Measurements from ENCODE around the gene CD2.
A peak's percentile ranks its signal among the peaks of the same experiment; 100 is the strongest.

CD2 gene

DNA sequence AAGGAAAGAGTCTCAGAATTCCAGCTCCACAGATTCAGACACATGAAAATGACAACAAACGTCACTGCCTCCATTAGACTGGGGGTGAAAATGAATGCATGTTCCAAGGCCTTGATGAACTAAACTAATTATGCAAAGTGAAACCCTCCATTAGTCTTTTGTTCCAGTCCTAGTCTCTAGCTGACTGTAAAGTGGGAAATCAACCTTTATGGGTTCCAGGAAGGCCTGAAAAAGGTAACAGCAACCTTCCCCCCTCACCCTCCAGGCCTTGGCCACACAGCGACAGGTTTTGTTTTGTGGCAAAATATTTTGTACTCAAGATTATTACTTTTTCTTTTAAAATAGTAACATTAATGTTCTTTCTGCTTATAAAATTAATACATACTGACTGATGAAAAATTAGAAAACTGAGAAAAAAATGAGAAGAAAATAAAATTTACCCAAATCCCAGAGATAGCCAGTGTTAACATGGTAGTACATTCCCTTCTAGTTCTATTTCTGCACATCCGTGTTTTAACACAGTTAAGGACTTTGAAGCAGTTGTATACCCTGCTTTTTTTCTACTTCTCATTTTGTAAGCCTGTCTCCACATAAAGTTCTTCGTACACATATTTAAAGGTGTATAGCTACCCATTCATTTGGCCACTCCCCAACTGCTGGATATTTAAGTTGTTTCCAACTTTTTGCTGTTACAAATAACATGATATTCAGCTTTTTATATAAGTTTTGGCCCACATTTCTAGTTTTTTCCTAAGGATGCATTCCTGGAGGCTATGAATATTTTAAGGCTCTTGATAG is 60.9 kb downstream of the CD2 start:
- no peaks in the 10 kb centered on the region for H3K36me3 ChIP-seq (ENCODE audit: insufficient read depth, low read length)
- H3K9me2 ChIP-seq (replicated peaks; ENCODE audit: low read depth, low read length) = no peaks in the 10 kb centered on the region
- no peaks in the 10 kb centered on the region for H3F3A ChIP-seq (ENCODE audit: low read depth)
- H3K4me1 ChIP-seq (ENCODE audit: insufficient read depth, low read length, poor library complexity, severe bottlenecking) = peaks cover 8% of the 10 kb centered on the region
- H4K20me1 ChIP-seq (ENCODE audit: insufficient read depth, low read length, poor library complexity, severe bottlenecking) = no peaks in the 10 kb centered on the region
- H3K9me3 ChIP-seq (ENCODE audit: insufficient read depth, low read depth, low read length) = 0 out of 2 replicates have a peak, but pooled peaks cover 4% of the 10 kb centered on the region
- H3K4me3 ChIP-seq (ENCODE audit: low read length, poor library complexity, severe bottlenecking) = no peak overlapping the region
- H3K27me3 ChIP-seq (ENCODE audit: insufficient read depth, low read length, poor library complexity, severe bottlenecking) = no peaks in the 10 kb centered on the region
- TF ChIP-seq EZH2phosphoT487 (IDR thresholded peaks at IDR 0.05; ENCODE audit: borderline replicate concordance) (no peak), CTCF (conservative IDR thresholded peaks at IDR 0.05; ENCODE audit: low read length) (no peak)
- H3K9ac ChIP-seq (ENCODE audit: low read depth, low read length, poor library complexity, severe bottlenecking) = no peak overlapping the region
- H3K79me2 ChIP-seq (ENCODE audit: insufficient read depth, low read length) = no peaks in the 10 kb centered on the region
- H2AFZ ChIP-seq (ENCODE audit: low read length) = no peak overlapping the region
- H3K4me2 ChIP-seq (ENCODE audit: low read depth, low read length, poor library complexity, severe bottlenecking) = no peak overlapping the region

DNA sequence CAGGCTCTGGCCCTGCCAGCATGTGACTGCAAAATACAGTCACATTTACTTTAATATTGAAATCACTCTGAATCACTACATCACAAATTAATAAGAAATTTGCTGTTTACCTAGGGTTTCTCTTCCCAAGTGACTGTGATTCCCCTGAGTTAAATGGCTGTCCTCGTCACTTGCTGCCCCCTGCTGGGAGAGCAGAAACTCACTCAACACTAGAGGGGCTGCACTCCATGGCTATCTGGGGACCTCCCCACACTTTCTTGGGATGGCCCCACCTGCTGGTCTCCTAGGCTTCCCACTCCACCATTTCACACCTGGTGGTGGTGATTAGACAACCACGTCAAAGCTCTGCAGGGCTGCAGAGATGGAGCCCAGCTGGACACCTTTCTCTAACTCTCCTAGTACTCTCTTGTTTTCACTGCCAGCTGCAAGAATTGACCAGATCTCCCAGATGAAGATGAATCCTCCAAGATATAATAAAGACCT is 63.4 kb downstream of the CD2 start:
- H3K9me3 ChIP-seq (ENCODE audit: insufficient read depth, low read depth, low read length) = 0 out of 2 replicates have a peak, but pooled peaks cover 3% of the 10 kb centered on the region
- TF ChIP-seq EZH2phosphoT487 (IDR thresholded peaks at IDR 0.05; ENCODE audit: borderline replicate concordance) = no peak
- TF ChIP-seq CTCF (conservative IDR thresholded peaks at IDR 0.05; ENCODE audit: low read length) = peak; percentile 99
- H3K27me3 ChIP-seq (ENCODE audit: insufficient read depth, low read length, poor library complexity, severe bottlenecking) = no peaks in the 10 kb centered on the region
- no peaks in the 10 kb centered on the region for H3K79me2 ChIP-seq (ENCODE audit: insufficient read depth, low read length)
- H3K9ac ChIP-seq (ENCODE audit: low read depth, low read length, poor library complexity, severe bottlenecking) = no peak overlapping the region
- H3K4me2 ChIP-seq (ENCODE audit: low read depth, low read length, poor library complexity, severe bottlenecking) = no peak overlapping the region
- no peaks in the 10 kb centered on the region for H4K20me1 ChIP-seq (ENCODE audit: insufficient read depth, low read length, poor library complexity, severe bottlenecking)
- no peaks in the 10 kb centered on the region for H3F3A ChIP-seq (ENCODE audit: low read depth)
- no peaks in the 10 kb centered on the region for H3K9me2 ChIP-seq (replicated peaks; ENCODE audit: low read depth, low read length)
- peaks cover 8% of the 10 kb centered on the region for H3K4me1 ChIP-seq (ENCODE audit: insufficient read depth, low read length, poor library complexity, severe bottlenecking)
- H2AFZ ChIP-seq (ENCODE audit: low read length) = no peak overlapping the region
- no peak overlapping the region for H3K4me3 ChIP-seq (ENCODE audit: low read length, poor library complexity, severe bottlenecking)
- no peaks in the 10 kb centered on the region for H3K36me3 ChIP-seq (ENCODE audit: insufficient read depth, low read length)

All from Loucy (cell line).